GM13977 (cell line): ENCODE data around the gene CUBN.

ENCODE experiments used
- DNase-seq: peaks from one replicate; pipeline ENCODE4 v3.0.0; 2012; ENCODE audit warnings: low spot score
- in situ Hi-C: fragments of 300-500 bp; cut with MboI; formaldehyde crosslinking; loops from one replicate; pipeline ENCODE4 v1.12.0; 2022; ENCODE audit warnings: low sequenced_read_pairs, low pct_unique_long_range_greater_than_20kb, mixed read lengths, inconsistent platforms; ENCODE audit not compliant: unreplicated experiment
- TF ChIP-seq, protein P1 (sequence below): IDR thresholded peaks from 2 replicates; pipeline ENCODE4 v1.5.1; 2012; ENCODE audit warnings: mild to moderate bottlenecking, control low read depth; ENCODE audit not compliant: insufficient read depth; ENCODE audit errors: extremely low read depth, missing control alignments

The CUBN gene

GRCh38 chr10:16776896-16777295 is 352.7 kb downstream of the CUBN start:
- no peak for DNase-seq
- in situ Hi-C loops: no loop called here
- TF ChIP-seq, protein P1, sequence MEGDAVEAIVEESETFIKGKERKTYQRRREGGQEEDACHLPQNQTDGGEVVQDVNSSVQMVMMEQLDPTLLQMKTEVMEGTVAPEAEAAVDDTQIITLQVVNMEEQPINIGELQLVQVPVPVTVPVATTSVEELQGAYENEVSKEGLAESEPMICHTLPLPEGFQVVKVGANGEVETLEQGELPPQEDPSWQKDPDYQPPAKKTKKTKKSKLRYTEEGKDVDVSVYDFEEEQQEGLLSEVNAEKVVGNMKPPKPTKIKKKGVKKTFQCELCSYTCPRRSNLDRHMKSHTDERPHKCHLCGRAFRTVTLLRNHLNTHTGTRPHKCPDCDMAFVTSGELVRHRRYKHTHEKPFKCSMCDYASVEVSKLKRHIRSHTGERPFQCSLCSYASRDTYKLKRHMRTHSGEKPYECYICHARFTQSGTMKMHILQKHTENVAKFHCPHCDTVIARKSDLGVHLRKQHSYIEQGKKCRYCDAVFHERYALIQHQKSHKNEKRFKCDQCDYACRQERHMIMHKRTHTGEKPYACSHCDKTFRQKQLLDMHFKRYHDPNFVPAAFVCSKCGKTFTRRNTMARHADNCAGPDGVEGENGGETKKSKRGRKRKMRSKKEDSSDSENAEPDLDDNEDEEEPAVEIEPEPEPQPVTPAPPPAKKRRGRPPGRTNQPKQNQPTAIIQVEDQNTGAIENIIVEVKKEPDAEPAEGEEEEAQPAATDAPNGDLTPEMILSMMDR: no peak
